Right ventricle myocardium superior (tissue), 1 donor: Measurements from ENCODE around the gene PARD3. TPM values are rescaled to one million over a fixed set of nuclear protein-coding genes. Genes with fewer than 3 reads are reported as not detected.
A peak's percentile ranks its signal among the peaks of the same experiment; 100 is the strongest.

ENCODE experiments used
- ATAC-seq: fragments of 200-7000 bp; cut with Tn5 transposase; one replicate; pipeline ENCODE4 v1.9.1; 2020; ENCODE audit warnings: mild to moderate bottlenecking; ENCODE audit not compliant: poor library complexity
- DNase-seq: peaks from one replicate; pipeline ENCODE4 v3.0.0-alpha.2; 2020
- intact Hi-C: fragments of 100-400 bp; cut with DNase I; formaldehyde crosslinking; loops from one replicate; pipeline ENCODE4 v1.11.2; 2022
- total RNA-seq: library from RNA; stranded (reverse); fragmentation: NEBNext Ultra II Directional; extraction: Animal tissue kit (Norgen Biotek cat#: 25700); gene quantifications from one replicate; pipeline ENCODE4 v1.2.1, GENCODE V29; 2021
- donor health status: DM: no; HTN: yes; CAD: no; lungs with severe emphysema.

Gene PARD3
- total RNA-seq, 1 donor from 2014 or later: 33.5 TPM

DNA sequence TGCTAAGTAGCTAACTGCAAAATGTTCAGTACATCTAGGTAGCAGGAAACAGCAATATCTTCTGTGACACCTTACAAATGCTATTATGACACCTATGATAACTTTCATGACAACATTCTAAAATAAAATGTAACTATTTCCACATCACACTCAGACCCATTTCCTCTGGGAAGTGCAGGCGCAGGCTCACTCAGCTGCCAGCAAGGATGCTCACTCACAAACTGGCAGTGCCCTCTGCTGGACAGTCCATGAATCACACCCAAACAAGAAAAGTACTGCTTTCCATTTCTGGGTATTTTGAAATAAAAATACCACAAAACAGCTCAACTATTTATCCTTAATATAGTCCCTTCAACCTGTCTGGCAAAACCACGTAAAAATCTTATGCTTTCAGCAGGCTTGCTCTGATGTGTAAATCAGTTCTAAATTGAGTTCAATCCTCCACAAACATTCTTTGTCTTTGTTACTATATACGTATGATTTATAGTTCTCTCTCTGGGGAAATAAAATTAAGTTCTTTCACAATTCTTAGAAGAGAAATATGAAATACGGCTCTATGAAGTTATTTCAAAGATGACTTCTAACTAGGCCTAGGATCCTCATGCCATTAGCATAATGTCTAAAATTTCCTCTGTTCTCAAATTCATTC is 176.6 kb downstream of the PARD3 start:
- DNase-seq: peak; percentile 89
- peak; percentile 91 for ATAC-seq
- intact Hi-C loops: loop anchor here (5.0 kb wide), 1 partner anchor 111 kb away; no protein-coding TSS in a partner anchor

- ATAC-seq: peak; percentile 78
- peak; percentile 79 for DNase-seq
- intact Hi-C loops: loop anchor here (5.0 kb wide), 1 partner anchor 110 kb away; no protein-coding TSS in a partner anchor
Measured at GRCh38 chr10:34637418-34637911, 177.6 kb downstream of the PARD3 start.

DNA sequence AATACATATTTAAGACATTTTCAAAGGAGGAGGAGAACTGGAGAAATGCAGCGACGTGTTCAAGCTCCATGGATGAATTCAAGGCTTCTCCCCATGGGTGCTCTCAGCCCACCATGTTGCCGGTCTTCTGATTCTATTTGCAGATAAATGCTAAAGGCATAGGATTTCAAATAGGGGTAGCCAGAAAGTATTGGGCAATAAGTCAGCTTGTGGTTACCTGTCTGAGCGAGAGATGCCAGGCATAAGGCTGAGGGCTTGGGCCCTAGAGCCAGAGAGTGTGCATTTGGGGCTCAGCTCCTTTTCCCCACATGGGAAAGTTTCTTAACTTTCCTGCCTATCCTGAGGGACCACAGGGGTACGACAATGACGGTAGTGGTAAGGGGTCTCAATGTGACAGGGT is 180.0 kb downstream of the PARD3 start:
- ATAC-seq: no peak
- intact Hi-C loops: loop anchor here (5.0 kb wide), 1 partner anchor 108 kb away; no protein-coding TSS in a partner anchor

DNA sequence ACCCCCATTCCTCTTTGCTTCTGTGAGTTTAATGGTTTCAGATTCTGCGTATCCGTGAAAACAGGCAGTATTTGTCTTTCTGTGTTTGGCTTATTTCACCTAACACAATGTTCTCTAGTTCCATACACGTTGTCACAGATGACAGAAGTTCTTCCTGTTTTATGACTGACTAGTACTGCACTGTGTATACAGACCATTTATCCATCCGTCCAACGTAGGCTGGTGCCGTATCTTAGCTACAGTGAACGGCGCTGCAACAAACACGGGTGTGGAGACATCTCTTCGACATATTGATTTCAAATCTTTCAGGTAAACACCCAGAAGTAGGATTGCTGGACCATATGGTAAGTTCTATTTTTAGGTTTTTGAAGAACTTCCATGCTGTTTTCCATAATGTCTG is 181.7 kb downstream of the PARD3 start:
- DNase-seq (no peak), ATAC-seq (no peak)
- intact Hi-C loops: loop anchor here (5.0 kb wide), 1 partner anchor 1301 kb away; the partner anchor contains the start of gene NRP1

More for the DNA sequence above, 180.0 kb downstream of the PARD3 start:
- no peak for DNase-seq

DNA sequence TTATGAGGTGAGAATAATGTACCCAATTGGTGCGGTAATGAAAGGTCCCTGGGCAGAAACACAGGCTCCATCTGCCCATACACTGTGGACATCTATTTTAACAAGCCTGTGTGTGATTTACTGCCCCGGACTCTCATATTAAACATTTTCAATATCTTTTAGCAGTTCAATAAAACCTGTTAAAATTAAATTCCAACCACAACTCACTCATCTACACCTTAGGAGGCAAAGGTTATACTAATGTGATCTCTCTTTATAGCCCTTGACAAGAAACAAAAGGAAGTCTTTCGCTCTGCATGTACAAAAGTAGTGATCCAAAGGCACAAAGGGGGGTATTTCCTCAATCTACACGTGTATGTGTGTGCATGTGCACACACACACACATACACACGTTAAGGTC is 186.0 kb downstream of the PARD3 start:
- intact Hi-C loops: no loop called here
- DNase-seq (no peak), ATAC-seq (no peak)

DNA sequence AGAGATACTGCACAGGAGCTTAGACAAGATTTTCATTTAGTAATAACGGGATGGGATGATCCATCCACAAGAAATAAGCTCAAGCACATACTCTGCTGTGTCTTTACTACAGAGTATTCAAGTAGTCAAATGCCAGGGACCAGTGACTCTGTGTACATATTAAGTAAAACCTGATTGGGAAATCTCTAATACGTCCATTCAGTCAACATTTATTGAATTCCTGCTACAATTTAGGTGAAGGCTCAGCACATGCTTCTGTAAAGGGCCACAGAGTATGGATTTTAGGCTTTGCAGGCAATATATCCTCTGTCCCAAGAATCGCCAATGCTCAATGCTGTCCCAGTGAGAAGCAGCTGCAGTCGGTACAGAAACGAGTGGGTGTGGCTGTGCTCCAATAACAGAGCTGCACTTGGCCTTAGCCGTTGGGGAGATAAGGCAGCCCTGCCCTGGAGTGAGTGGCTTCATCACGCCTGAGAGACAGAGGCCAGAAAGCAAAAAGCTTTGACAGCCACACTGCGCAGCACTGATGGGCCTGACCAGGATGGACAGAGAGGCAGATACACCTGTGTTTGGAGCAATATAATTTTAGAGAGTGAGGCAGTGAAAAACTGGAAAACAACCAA is 186.8 kb downstream of the PARD3 start:
- ATAC-seq: peak; percentile 96
- DNase-seq: peak; percentile 83
- intact Hi-C loops: no loop called here

DNA sequence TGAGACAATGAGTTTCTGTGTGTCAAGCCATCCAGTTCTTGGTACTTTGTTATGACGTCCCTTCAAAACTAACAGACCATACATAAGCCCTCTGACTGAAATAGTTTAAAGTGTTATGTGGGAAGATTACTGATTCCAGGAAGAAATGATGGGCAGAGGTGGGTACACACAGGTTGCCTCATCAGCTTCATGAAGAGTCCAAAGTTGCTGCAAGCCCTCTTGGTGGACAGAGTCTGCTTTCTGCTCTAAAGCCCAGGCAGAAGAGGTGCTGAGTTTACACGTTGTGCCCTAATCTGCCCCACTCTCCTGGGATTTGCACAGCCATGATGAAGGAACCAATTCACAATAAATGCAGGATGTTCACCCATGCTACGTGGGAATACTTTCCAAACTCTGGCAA is 187.4 kb downstream of the PARD3 start:
- ATAC-seq (no peak), DNase-seq (no peak)
- intact Hi-C loops: no loop called here

- DNase-seq: no peak
- no peak for ATAC-seq
- intact Hi-C loops: no loop called here
Measured at GRCh38 chr10:34627331-34627730, 187.8 kb downstream of the PARD3 start.

DNA sequence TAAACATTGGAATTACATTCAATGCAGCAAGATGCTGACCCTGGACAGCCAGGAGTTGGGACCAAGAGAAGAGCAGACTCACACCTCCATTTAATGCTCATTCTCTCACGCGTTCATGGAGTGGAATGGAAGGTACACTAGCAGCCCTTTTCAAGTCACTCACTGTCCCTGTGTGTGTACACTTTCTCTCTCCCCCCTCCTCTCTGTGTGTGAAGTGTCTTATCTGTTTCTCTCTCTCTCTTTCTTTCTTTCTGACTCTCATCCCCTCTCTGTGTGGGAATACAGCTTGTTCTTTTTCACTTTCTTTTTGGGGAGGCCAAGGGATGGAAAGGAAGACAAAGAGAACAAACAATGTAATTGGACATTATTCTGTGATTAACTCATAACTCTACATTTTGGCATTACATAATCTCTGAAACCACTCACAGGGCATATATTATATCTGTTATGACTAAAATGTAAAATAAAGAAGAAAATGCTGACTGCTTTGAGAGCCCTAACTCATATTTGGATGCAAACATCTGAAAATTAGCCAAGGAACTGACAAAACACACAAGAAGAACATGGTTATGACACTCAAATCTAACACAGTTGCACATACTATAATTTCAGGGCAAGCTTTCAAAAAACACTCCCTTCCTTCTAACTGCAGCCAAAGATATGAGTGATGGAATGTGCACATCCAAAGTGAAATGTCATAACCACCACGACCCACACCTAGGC is 188.8 kb downstream of the PARD3 start:
- no peak for ATAC-seq
- intact Hi-C loops: no loop called here
- DNase-seq: no peak

- intact Hi-C loops: no loop called here
- DNase-seq: no peak
- ATAC-seq: no peak
Measured at GRCh38 chr10:34624323-34625153, 190.6 kb downstream of the PARD3 start.

DNA sequence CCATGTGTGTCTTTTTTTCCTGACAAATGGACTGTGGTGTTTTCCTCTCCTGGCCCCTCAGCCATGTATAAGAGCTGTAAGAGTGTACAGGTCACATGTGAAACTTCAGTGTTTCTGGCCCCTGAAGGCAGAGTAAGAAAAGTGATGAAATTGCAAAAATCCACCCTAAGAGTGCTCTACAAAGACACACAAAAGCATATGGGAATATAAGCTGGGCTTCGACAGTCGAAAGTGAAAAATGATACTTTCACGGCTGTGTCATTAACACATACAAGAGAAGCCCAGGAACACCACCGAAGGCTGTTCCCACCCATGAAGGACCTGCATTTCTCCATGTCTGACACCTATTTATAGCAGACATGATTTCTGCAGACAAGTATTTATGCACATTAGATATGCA is 192.2 kb downstream of the PARD3 start:
- intact Hi-C loops: no loop called here
- no peak for ATAC-seq
- DNase-seq: no peak

DNA sequence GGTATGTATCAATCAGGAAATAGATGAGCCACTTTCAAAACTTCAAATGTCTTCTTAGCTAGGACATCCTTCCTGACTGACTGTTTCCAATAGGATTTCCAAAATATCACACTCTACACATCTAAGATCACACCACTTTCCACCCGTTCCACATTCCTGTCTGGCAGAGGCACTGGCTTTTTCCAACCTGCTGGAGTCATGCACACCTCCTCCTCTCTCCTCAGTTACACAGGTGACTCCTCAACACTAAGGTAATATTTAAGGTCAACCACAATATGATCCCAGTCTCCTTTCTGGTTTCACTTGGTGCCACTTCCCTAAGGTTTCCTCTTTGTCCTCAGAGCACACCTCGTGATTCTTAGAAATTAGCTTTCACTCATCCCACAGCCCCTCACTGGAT is 196.5 kb downstream of the PARD3 start:
- ATAC-seq: no peak
- no peak for DNase-seq
- intact Hi-C loops: no loop called here

DNA sequence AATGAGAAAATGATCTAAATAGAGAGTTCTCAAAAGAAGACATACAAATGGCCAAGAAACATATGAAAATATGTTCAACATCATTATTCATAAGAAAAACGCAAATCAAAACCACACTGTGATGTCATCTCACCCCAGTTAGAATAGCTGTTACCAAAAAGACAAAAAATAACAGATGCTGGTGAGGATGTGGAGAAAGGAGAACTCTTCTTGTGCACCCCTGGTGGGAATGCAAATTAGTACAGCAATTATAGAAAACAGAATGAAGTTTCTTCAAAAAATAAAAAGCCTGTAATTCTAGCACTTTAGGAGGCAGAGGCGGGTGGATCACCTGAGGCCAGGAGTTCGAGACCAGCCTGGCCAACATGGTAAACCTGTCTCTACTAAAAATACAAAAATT is 199.3 kb downstream of the PARD3 start:
- intact Hi-C loops: no loop called here
- DNase-seq (no peak), ATAC-seq (no peak)

DNA sequence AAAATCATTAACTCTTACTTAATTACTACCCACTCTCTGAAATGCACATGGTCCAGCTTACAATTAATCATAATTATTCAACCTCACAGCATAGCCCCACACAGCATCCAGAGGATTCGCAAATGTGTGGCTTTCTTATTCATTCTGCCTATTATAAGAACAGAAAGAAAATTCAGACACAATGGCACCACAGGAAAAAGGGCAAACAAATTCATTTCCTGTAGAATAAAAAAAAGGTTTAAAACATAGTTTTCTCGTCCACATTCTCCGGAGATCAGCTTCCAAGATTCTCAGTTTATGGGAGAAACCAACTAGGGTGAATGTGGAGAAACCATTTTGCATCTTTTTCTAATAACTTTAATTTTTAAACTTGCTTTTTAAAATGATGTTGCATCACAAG is 201.6 kb downstream of the PARD3 start:
- DNase-seq (no peak), ATAC-seq (no peak)
- intact Hi-C loops: no loop called here

- DNase-seq: no peak
- no peak for ATAC-seq
- intact Hi-C loops: no loop called here
Measured at GRCh38 chr10:34612938-34613337, 202.2 kb downstream of the PARD3 start.

DNA sequence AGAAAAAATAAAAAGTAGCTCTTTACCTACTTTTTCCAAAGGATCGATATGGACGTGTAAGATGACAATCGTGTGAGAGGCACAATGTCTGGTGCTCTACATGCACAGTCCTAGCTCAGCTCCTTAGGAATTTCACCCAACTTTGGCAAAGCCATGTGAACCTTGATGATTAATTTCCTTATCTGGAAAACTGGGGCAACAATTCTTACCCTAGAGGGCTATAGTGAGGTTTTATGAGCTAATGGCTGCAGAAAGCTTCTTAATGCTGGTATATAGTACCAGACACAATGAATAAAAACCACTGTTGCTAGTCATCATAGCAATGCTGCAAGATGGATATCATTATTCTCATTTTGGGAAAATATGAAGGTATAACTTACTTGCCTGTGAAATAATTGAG is 202.7 kb downstream of the PARD3 start:
- no peak for DNase-seq
- ATAC-seq: no peak
- intact Hi-C loops: no loop called here

DNA sequence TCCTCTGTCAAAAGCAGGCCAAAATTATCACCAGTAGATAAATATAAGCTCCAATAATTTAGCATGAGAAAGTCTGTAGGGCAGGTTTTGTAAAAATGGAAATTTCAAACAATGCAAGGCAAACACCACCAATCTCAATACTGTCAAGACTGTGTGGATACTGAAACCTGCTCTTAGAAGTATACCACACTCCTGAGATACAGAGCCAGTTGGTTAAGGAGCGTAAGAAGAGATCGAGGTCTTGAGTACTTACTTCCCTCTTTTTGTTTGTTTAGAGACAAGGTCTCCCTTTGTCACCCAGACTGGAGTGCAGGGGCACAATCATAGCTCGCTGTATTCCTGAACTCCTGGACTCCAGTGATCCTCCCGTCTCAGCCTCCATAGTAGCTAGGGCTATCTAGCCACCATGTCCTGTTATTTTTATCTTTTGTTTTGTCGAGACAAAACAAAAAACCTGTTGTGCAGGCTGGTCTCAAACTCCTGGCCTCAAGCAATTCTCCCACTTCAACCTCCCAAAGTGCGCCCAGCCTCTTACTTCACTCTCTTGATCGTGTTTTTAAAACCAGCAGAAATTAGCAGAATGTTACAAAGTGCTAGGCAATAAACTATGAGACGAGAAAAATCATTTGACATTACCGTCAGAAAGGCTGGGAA is 205.7 kb downstream of the PARD3 start:
- DNase-seq: no peak
- no peak for ATAC-seq
- intact Hi-C loops: no loop called here

DNA sequence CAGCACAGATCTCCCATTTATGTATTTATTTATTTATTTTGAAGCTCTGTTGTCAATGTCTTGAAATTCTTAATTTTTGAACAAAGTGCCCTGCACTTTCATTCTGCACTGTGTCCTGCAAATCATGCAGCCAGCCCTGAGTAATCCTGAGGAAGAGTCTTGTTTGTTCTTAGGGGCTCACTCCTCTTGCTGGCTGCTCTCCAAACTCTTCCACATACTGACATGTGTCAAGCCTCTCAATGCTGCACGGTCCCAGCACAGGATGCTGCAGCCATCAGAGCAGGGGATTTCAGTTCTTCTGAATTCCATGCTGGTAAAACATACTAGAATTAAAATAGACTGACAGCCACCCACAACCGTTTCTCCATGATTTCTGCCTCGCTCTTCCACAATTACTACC is 207.2 kb downstream of the PARD3 start:
- no peak for DNase-seq
- intact Hi-C loops: no loop called here
- no peak for ATAC-seq
